ENCODE data around the gene SINHCAF. TPM values are rescaled to one million over a fixed set of nuclear protein-coding genes. Genes with fewer than 3 reads are reported as not detected.
A peak's percentile ranks its signal among the peaks of the same experiment; 100 is the strongest.

SINHCAF gene
- total RNA-seq, 1 donor from 2014 or later: 115 TPM

- no peaks in the 10 kb centered on the region for H3K9me3 Mint-ChIP-seq (ENCODE audit: unreplicated experiment)
- DNase-seq (ENCODE audit: low read depth): no peak
- TF ChIP-seq EZH2 (IDR thresholded peaks at IDR 0.05; ENCODE audit: insufficient read depth, low read length): no peak
- TF ChIP-seq CTCF (IDR thresholded peaks at IDR 0.05; ENCODE audit: insufficient read depth, low read depth, low read length): no peak
- H3K4me3 ChIP-seq (ENCODE audit: insufficient read depth, low read depth, low read length): no peak overlapping the region
- H3K4me2 ChIP-seq (ENCODE audit: low read length): peak overlapping the region; percentile 89
- H4K20me1 ChIP-seq (ENCODE audit: insufficient read depth, low read length): peaks cover 80% of the 10 kb centered on the region
- no peak overlapping the region for H2AFZ ChIP-seq (ENCODE audit: low read depth, low read length)
- no peaks in the 10 kb centered on the region for H3K27me3 Mint-ChIP-seq (ENCODE audit: low read depth, unreplicated experiment)
- H3K27ac ChIP-seq (ENCODE audit: low read depth, low read length): no peak overlapping the region
- peaks cover 50% of the 10 kb centered on the region for H3K4me1 Mint-ChIP-seq (ENCODE audit: low read depth, unreplicated experiment)
- FAIRE-seq: no peak
- peaks cover 13% of the 10 kb centered on the region for H3K4me1 ChIP-seq (ENCODE audit: insufficient read depth, low read length)
- peak overlapping the region; percentile 28 for H3K27ac Mint-ChIP-seq (ENCODE audit: unreplicated experiment)
- no peaks in the 10 kb centered on the region for H3K36me3 ChIP-seq (ENCODE audit: insufficient read depth, low read length)
- H3K9me3 ChIP-seq (ENCODE audit: insufficient read depth, low read depth, low read length): no peaks in the 10 kb centered on the region
- no peaks in the 10 kb centered on the region for H3K36me3 Mint-ChIP-seq (ENCODE audit: low read depth, unreplicated experiment)
- peak overlapping the region; percentile 70 for H3K9ac ChIP-seq (ENCODE audit: low read length)
- H3K79me2 ChIP-seq (ENCODE audit: insufficient read depth, low read length): peaks cover 100% of the 10 kb centered on the region
- peak overlapping the region; percentile 36 for H3K4me3 Mint-ChIP-seq (ENCODE audit: unreplicated experiment)
- H3K27me3 ChIP-seq (ENCODE audit: insufficient read depth, low read length): no peaks in the 10 kb centered on the region
Observed at GRCh38 chr12:31316891-31317290, 9.1 kb downstream of the SINHCAF start.

GRCh38 chr12:31315784-31316465 is 10.0 kb downstream of the SINHCAF start:
- peaks cover 100% of the 10 kb centered on the region for H3K79me2 ChIP-seq (ENCODE audit: insufficient read depth, low read length)
- no peak overlapping the region for H3K27ac Mint-ChIP-seq (ENCODE audit: unreplicated experiment)
- no peaks in the 10 kb centered on the region for H3K27me3 ChIP-seq (ENCODE audit: insufficient read depth, low read length)
- no peaks in the 10 kb centered on the region for H3K36me3 ChIP-seq (ENCODE audit: insufficient read depth, low read length)
- peaks cover 5% of the 10 kb centered on the region for H3K4me1 ChIP-seq (ENCODE audit: insufficient read depth, low read length)
- peaks cover 80% of the 10 kb centered on the region for H4K20me1 ChIP-seq (ENCODE audit: insufficient read depth, low read length)
- no peaks in the 10 kb centered on the region for H3K9me3 Mint-ChIP-seq (ENCODE audit: unreplicated experiment)
- H3K27me3 Mint-ChIP-seq (ENCODE audit: low read depth, unreplicated experiment): no peaks in the 10 kb centered on the region
- H2AFZ ChIP-seq (ENCODE audit: low read depth, low read length): no peak overlapping the region
- DNase-seq (ENCODE audit: low read depth): no peak
- H3K27ac ChIP-seq (ENCODE audit: low read depth, low read length): no peak overlapping the region
- H3K4me3 ChIP-seq (ENCODE audit: insufficient read depth, low read depth, low read length): no peak overlapping the region
- no peak overlapping the region for H3K4me2 ChIP-seq (ENCODE audit: low read length)
- H3K9ac ChIP-seq (ENCODE audit: low read length): no peak overlapping the region
- TF ChIP-seq CTCF (IDR thresholded peaks at IDR 0.05; ENCODE audit: insufficient read depth, low read depth, low read length) (no peak), EZH2 (IDR thresholded peaks at IDR 0.05; ENCODE audit: insufficient read depth, low read length) (no peak)
- H3K4me3 Mint-ChIP-seq (ENCODE audit: unreplicated experiment): no peak overlapping the region
- peaks cover 41% of the 10 kb centered on the region for H3K4me1 Mint-ChIP-seq (ENCODE audit: low read depth, unreplicated experiment)
- no peaks in the 10 kb centered on the region for H3K9me3 ChIP-seq (ENCODE audit: insufficient read depth, low read depth, low read length)
- FAIRE-seq: no peak
- no peaks in the 10 kb centered on the region for H3K36me3 Mint-ChIP-seq (ENCODE audit: low read depth, unreplicated experiment)

GRCh38 chr12:31315044-31315715 is 10.8 kb downstream of the SINHCAF start:
- no peak for TF ChIP-seq EZH2 (IDR thresholded peaks at IDR 0.05; ENCODE audit: insufficient read depth, low read length)
- H3K4me1 Mint-ChIP-seq (ENCODE audit: low read depth, unreplicated experiment): peaks cover 34% of the 10 kb centered on the region
- no peaks in the 10 kb centered on the region for H3K27me3 Mint-ChIP-seq (ENCODE audit: low read depth, unreplicated experiment)
- H4K20me1 ChIP-seq (ENCODE audit: insufficient read depth, low read length): peaks cover 79% of the 10 kb centered on the region
- no peak overlapping the region for H2AFZ ChIP-seq (ENCODE audit: low read depth, low read length)
- H3K27ac ChIP-seq (ENCODE audit: low read depth, low read length): no peak overlapping the region
- no peak overlapping the region for H3K27ac Mint-ChIP-seq (ENCODE audit: unreplicated experiment)
- H3K4me2 ChIP-seq (ENCODE audit: low read length): no peak overlapping the region
- no peaks in the 10 kb centered on the region for H3K36me3 Mint-ChIP-seq (ENCODE audit: low read depth, unreplicated experiment)
- no peaks in the 10 kb centered on the region for H3K36me3 ChIP-seq (ENCODE audit: insufficient read depth, low read length)
- H3K9me3 Mint-ChIP-seq (ENCODE audit: unreplicated experiment): no peaks in the 10 kb centered on the region
- H3K4me3 Mint-ChIP-seq (ENCODE audit: unreplicated experiment): no peak overlapping the region
- DNase-seq (ENCODE audit: low read depth) (no peak), FAIRE-seq (no peak)
- H3K9ac ChIP-seq (ENCODE audit: low read length): no peak overlapping the region
- H3K27me3 ChIP-seq (ENCODE audit: insufficient read depth, low read length): no peaks in the 10 kb centered on the region
- H3K4me1 ChIP-seq (ENCODE audit: insufficient read depth, low read length): peaks cover 5% of the 10 kb centered on the region
- H3K9me3 ChIP-seq (ENCODE audit: insufficient read depth, low read depth, low read length): no peaks in the 10 kb centered on the region
- H3K79me2 ChIP-seq (ENCODE audit: insufficient read depth, low read length): peaks cover 100% of the 10 kb centered on the region
- no peak overlapping the region for H3K4me3 ChIP-seq (ENCODE audit: insufficient read depth, low read depth, low read length)

All from astrocyte (in vitro differentiated cells and primary cell).